GM12878 (cell line): ENCODE measurements around the gene KLHL26. TPM values are rescaled to one million over a fixed set of nuclear protein-coding genes. Genes with fewer than 3 reads are reported as not detected.

Experiments
- ATAC-seq: fragments of 200-7000 bp; cut with Tn5 transposase; 3 replicates; pipeline ENCODE4 v1.9.1; 2020; ENCODE audit warnings: mild to moderate bottlenecking, moderate library complexity
- BruUV-seq: library from RNA; stranded (reverse); fragments of 400-500 nt; replicated peaks from 2 replicates; lab custom pipeline; 2021; lab: Mats Ljungman, UMichigan
- CTCF ChIA-PET: fragments of 300-600 bp; sonication (Branson Sonifier 250); formaldehyde crosslinking; extraction: SDS; loops from one replicate; lab custom pipeline; 2021; ENCODE audit warnings: inconsistent platforms; lab: Yijun Ruan, JAX
- POLR2A ChIA-PET: fragments of 350-600 bp; formaldehyde crosslinking; extraction: SDS; loops from one replicate; lab custom pipeline; 2021; ENCODE audit warnings: inconsistent platforms; lab: Charles Lee
- RAD21 ChIA-PET: fragments of 300-600 bp; sonication (Branson Sonifier 250); formaldehyde crosslinking; loops from one replicate; lab custom pipeline; 2023; ENCODE audit warnings: antibody characterized with exemption; ENCODE audit not compliant: unreplicated experiment; lab: Charles Lee
- SMC1A ChIA-PET: fragments of 300-600 bp; sonication (Branson Sonifier 250); formaldehyde crosslinking; loops from one replicate; lab custom pipeline; 2023; ENCODE audit not compliant: unreplicated experiment, uncharacterized antibody; lab: Charles Lee
- DNase-seq: peaks from one replicate; pipeline ENCODE4 v3.0.0-alpha.2; 2011; ENCODE audit warnings: low read depth, low spot score
- FAIRE-seq: peaks from 3 replicates; lab custom pipeline; 2011; peaks lifted over from hg19 to GRCh38; lab: Jason Lieb, UNC
- H2AFZ ChIP-seq: 2 replicates; pipeline ENCODE4 v1.6.0; 2011; ENCODE audit warnings: low read depth, low read length, control low read depth; ENCODE audit not compliant: control insufficient read depth
- H3K27ac ChIP-seq: 2 replicates; pipeline ENCODE4 v1.5.1; 2011; ENCODE audit warnings: control low read depth; ENCODE audit not compliant: control insufficient read depth, insufficient read depth
- H3K27me3 ChIP-seq, 2 experiments: replicated peaks in 1 of 2; 2 replicates each; pipeline versions ENCODE4 v1.6.0 to v1.6.1; 2011; ENCODE audit warnings: low read length in 1 of 2; ENCODE audit not compliant: control insufficient read depth in 2 of 2, insufficient read depth in 2 of 2
- H3K36me3 ChIP-seq, 2 experiments: 2 replicates each; pipeline ENCODE4 v1.5.1; 2011; ENCODE audit warnings: low read length in 1 of 2; ENCODE audit not compliant: control insufficient read depth in 2 of 2, insufficient read depth in 2 of 2
- H3K4me1 ChIP-seq: 2 replicates; pipeline ENCODE4 v1.6.1; 2011; ENCODE audit warnings: mild to moderate bottlenecking, low read length, moderate library complexity, mixed read lengths; ENCODE audit not compliant: control insufficient read depth, insufficient read depth
- H3K4me2 ChIP-seq: 2 replicates; pipeline ENCODE4 v1.6.0; 2011; ENCODE audit warnings: control low read depth; ENCODE audit not compliant: control insufficient read depth, insufficient read depth
- H3K4me3 ChIP-seq: fragments of 200-600 bp; sonication (generic); 2 replicates; pipeline ENCODE4 v1.5.1; 2016
- H3K79me2 ChIP-seq: 2 replicates; pipeline ENCODE4 v1.6.0; 2011; ENCODE audit warnings: low read length; ENCODE audit not compliant: control insufficient read depth, insufficient read depth
- H3K9ac ChIP-seq: 2 replicates; pipeline ENCODE4 v1.8.0; 2011; ENCODE audit warnings: low read length, control low read depth, mixed read lengths; ENCODE audit not compliant: control insufficient read depth, insufficient read depth
- H3K9me3 ChIP-seq: replicated peaks from 3 replicates; pipeline ENCODE4 v1.5.1; 2011; ENCODE audit warnings: mild to moderate bottlenecking, low read length; ENCODE audit not compliant: control insufficient read depth, insufficient read depth
- H4K20me1 ChIP-seq: 2 replicates; pipeline ENCODE4 v1.6.0; 2011; ENCODE audit not compliant: control insufficient read depth, insufficient read depth
- CBX3 ChIP-seq: fragments of 200-600 bp; sonication (generic); IDR thresholded peaks from 2 replicates; pipeline ENCODE4 v1.6.1; 2016; ENCODE audit warnings: low read depth, borderline replicate concordance
- CEBPZ ChIP-seq: fragments of 150-350 bp; IDR thresholded peaks from 2 replicates; pipeline ENCODE4 v1.6.1; 2016; ENCODE audit warnings: low read depth, low read length
- ESRRA ChIP-seq: IDR thresholded peaks from 2 replicates; pipeline ENCODE4 v1.6.1; 2012; ENCODE audit warnings: mild to moderate bottlenecking, low read length, improper control_type of control experiment
- HCFC1 ChIP-seq: fragments of 150-350 bp; IDR thresholded peaks from 2 replicates; pipeline ENCODE4 v1.6.1; 2014; ENCODE audit warnings: low read length
- IRF3 ChIP-seq: fragments of 450-650 bp; IDR thresholded peaks from 2 replicates; pipeline ENCODE4 v1.6.1; 2014; ENCODE audit warnings: mild to moderate bottlenecking
- IRF5 ChIP-seq: fragments of 450-650 bp; IDR thresholded peaks from 2 replicates; pipeline ENCODE4 v1.6.1; 2017; ENCODE audit warnings: borderline replicate concordance
- MEF2A ChIP-seq: IDR thresholded peaks from 2 replicates; pipeline ENCODE4 v1.6.1; 2011; ENCODE audit warnings: low read depth, mild to moderate bottlenecking, low read length, moderate library complexity; ENCODE audit not compliant: insufficient read depth
- NR2C1 ChIP-seq: fragments of 450-650 bp; IDR thresholded peaks from 2 replicates; pipeline ENCODE4 v1.6.1; 2017; ENCODE audit warnings: antibody characterized with exemption, mild to moderate bottlenecking, moderate library complexity
- PBX3 ChIP-seq: IDR thresholded peaks from 2 replicates; pipeline ENCODE4 v1.6.1; 2011; ENCODE audit warnings: mild to moderate bottlenecking, low read depth, low read length, moderate library complexity; ENCODE audit not compliant: insufficient replicate concordance
- POLR2A ChIP-seq: IDR thresholded peaks from 2 replicates; pipeline ENCODE4 v1.6.1; 2011; ENCODE audit warnings: low read depth, mild to moderate bottlenecking, low read length
- POLR2AphosphoS2 ChIP-seq: IDR thresholded peaks from 2 replicates; pipeline ENCODE4 v1.6.1; 2011; ENCODE audit warnings: low read depth, mild to moderate bottlenecking, low read length, improper control_type of control experiment, moderate library complexity
- POLR2AphosphoS5 ChIP-seq: IDR thresholded peaks from 2 replicates; pipeline ENCODE4 v1.6.1; 2011; ENCODE audit warnings: mild to moderate bottlenecking, low read length, inconsistent platforms
- RB1 ChIP-seq: fragments of 450-650 bp; formaldehyde crosslinking; IDR thresholded peaks from 2 replicates; pipeline ENCODE4 v1.6.1; 2017; ENCODE audit warnings: mild to moderate bottlenecking, borderline replicate concordance
- RELB ChIP-seq: fragments of 450-650 bp; IDR thresholded peaks from 2 replicates; pipeline ENCODE4 v1.6.1; 2017; ENCODE audit warnings: low read depth, mild to moderate bottlenecking, moderate library complexity
- SIX5 ChIP-seq: IDR thresholded peaks from 2 replicates; pipeline ENCODE4 v1.6.1; 2011; ENCODE audit warnings: mild to moderate bottlenecking, low read depth, low read length, moderate library complexity; ENCODE audit not compliant: severe bottlenecking
- ZSCAN29 ChIP-seq: fragments of 450-650 bp; IDR thresholded peaks from 2 replicates; pipeline ENCODE4 v1.6.1; 2017; ENCODE audit warnings: mild to moderate bottlenecking, moderate library complexity
- WGBS: methylation state at CpG from one replicate; pipeline ENCODE4 v1.1.6; 2016; ENCODE audit warnings: low lambda C conversion rate; ENCODE audit not compliant: insufficient replicate concordance, insufficient coverage; ENCODE audit errors: missing lambda C conversion rate; 5-methylcytosine and 5-hydroxymethylcytosine counted together
- in situ Hi-C: fragments of 300-500 bp; cut with MboI; formaldehyde crosslinking; loops from 9 replicates; pipeline ENCODE4 v1.14.3; 2018; ENCODE audit warnings: mixed read lengths
- intact Hi-C: fragments of 100-400 bp; cut with micrococcal nuclease; formaldehyde crosslinking; loops from one replicate; pipeline ENCODE4 v1.14.2; 2022; ENCODE audit not compliant: unreplicated experiment
- polyA plus RNA-seq, 11 experiments: library from polyadenylated mRNA; depleted of rRNA in 4 of 11; unstranded in 6 of 11; stranded (reverse) in 5 of 11; fragments of >200 nt; fragmentation: Nextera tagmentation in 4 of 11; fragmentation: Illumina TruSeq in 1 of 11; extraction: Ambion mirVana in 4 of 11; extraction: Trizol in 1 of 11; gene quantifications; 1 replicate in 1 of 11; 2 replicates in 10 of 11; pipeline versions ENCODE4 v1.2.1 to v1.2.3, GENCODE V29; 2011 to 2016; ENCODE audit warnings: inconsistent platforms in 2 of 11, missing spikeins in 2 of 11, low read depth in 1 of 11
- total RNA-seq, 4 experiments: library from RNA; depleted of rRNA in 3 of 4; stranded (reverse); fragments of >200 nt in 3 of 4; fragmentation: Illumina TruSeq in 1 of 4; extraction: Trizol in 1 of 4; gene quantifications; 2 replicates each; pipeline versions ENCODE4 v1.2.1 to v1.2.3, GENCODE V29; 2013 to 2021

KLHL26 gene
- total and polyA plus RNA-seq, 10 of the 15 experiments (the other 5 are each of a cell fraction or from before 2014, with no cell fraction given), result 0.18 to 14.6 (median 2.9) TPM

GRCh38 chr19:18647371-18647767, 10.5 kb downstream of the KLHL26 start (continued):
- TF ChIP-seq CEBPZ, result no peak
- TF ChIP-seq ESRRA, result no peak
- TF ChIP-seq SIX5, result no peak
- no peak for TF ChIP-seq POLR2AphosphoS2
- no peak for TF ChIP-seq MEF2A
- no peak for TF ChIP-seq RELB

GRCh38 chr19:18647807-18648206, 11.0 kb downstream of the KLHL26 start:
- ATAC-seq (no peak), DNase-seq (no peak), FAIRE-seq (no peak)
- ChIA-PET RAD21 (no interaction called here), CTCF (no interaction called here), SMC1A (no interaction called here), POLR2A (no interaction called here)
- no peaks in the 10 kb centered on the region for H3K27me3 ChIP-seq
- H3K79me2 ChIP-seq, result no peaks in the 10 kb centered on the region; the same call in 1 of the 2 replicates
- peaks cover 18% of the 10 kb centered on the region for H3K4me1 ChIP-seq
- no peak overlapping the region for H3K9ac ChIP-seq
- WGBS, result 88% methylated on average over 10 of the region's 10 CpGs
- intact Hi-C loops (no loop called here), in situ Hi-C loops (no loop called here)
- no peak overlapping the region for H3K27ac ChIP-seq
- peaks cover 9% of the 10 kb centered on the region; the same call in 1 of the 2 replicates for H4K20me1 ChIP-seq
- no peaks in the 10 kb centered on the region for H3K9me3 ChIP-seq
- H3K4me3 ChIP-seq, result no peak overlapping the region
- H2AFZ ChIP-seq, result no peak overlapping the region
- no peaks in the 10 kb centered on the region; a peak in 2 of 4 replicates for H3K36me3 ChIP-seq
- BruUV-seq, result no TSS peak
- no peak overlapping the region for H3K4me2 ChIP-seq
- TF ChIP-seq NR2C1 (no peak), IRF3 (no peak), HCFC1 (no peak), IRF5 (no peak), PBX3 (no peak), POLR2AphosphoS5 (no peak), POLR2A (no peak), ZSCAN29 (no peak), RB1 (no peak), CBX3 (no peak), ESRRA (no peak)
